Activated CD4-positive, alpha-beta memory T cell treated with anti-CD3 and anti-CD28 coated beads, Interleukin-2, amount 10 ng/mL, durations not matched to agents 7 days and 5 days (primary cell): ENCODE measurements around the gene MAPKAPK2. TPM values are rescaled to one million over a fixed set of nuclear protein-coding genes. Genes with fewer than 3 reads are reported as not detected.

Experiments used
- CTCF ChIA-PET: fragments of 350-600 bp; sonication (Branson Sonifier 250); formaldehyde crosslinking; loops from one replicate; lab custom pipeline; 2021; ENCODE audit warnings: antibody characterized with exemption, inconsistent platforms; lab: Charles Lee
- POLR2A ChIA-PET: fragments of 350-600 bp; sonication (Branson Sonifier 250); formaldehyde crosslinking; loops from one replicate; lab custom pipeline; 2021; ENCODE audit warnings: antibody characterized with exemption; lab: Charles Lee
- DNase-seq: peaks from one replicate; pipeline ENCODE4 v3.0.0-alpha.2; 2020
- H3K27ac Mint-ChIP-seq: one replicate; pipeline ENCODE4 v1.8.0; 2021; ENCODE audit warnings: mild to moderate bottlenecking, mixed read lengths
- H3K27me3 Mint-ChIP-seq: one replicate; pipeline ENCODE4 v1.8.0; 2021; ENCODE audit warnings: mixed read lengths
- H3K36me3 Mint-ChIP-seq: one replicate; pipeline ENCODE4 v1.8.0; 2021; ENCODE audit warnings: low read depth, mixed read lengths
- H3K4me1 Mint-ChIP-seq: one replicate; pipeline ENCODE4 v1.8.0; 2021; ENCODE audit warnings: mixed read lengths
- H3K4me3 Mint-ChIP-seq: one replicate; pipeline ENCODE4 v1.8.0; 2021; ENCODE audit warnings: mild to moderate bottlenecking, mixed read lengths
- H3K9me3 Mint-ChIP-seq: one replicate; pipeline ENCODE4 v1.8.0; 2021; ENCODE audit warnings: mixed read lengths
- total RNA-seq, 2 experiments: library from RNA; stranded (reverse); gene quantifications; one replicate each; pipeline ENCODE4 v1.2.3, GENCODE V29; 2021

The MAPKAPK2 gene
- total RNA-seq, 2 experiments from 2014 or later: 89.1 to 95.2 TPM

DNA sequence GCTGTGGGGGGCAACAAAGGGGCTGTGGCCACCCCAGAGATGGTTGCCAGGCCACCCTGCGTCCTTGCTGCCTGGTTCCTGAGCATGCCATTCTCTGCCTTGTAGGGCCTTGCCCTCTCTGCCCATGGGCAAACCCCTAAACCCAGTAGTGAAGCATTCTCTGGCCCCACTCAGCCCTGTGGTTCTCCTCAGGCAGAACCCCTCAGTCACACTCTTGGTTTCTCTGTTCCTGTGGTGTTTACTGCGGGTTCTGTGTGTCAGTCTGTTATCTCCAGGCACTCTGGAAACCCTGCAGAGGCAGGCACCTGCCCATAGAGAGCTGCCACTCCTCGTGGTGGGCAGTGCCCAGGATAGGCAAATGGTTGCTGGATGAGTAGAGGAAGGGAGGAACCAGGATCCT is 44.8 kb downstream of the MAPKAPK2 start:
- no peaks in the 10 kb centered on the region for H3K9me3 Mint-ChIP-seq
- H3K27ac Mint-ChIP-seq: no peak overlapping the region
- H3K36me3 Mint-ChIP-seq: peaks cover 43% of the 10 kb centered on the region
- H3K4me3 Mint-ChIP-seq: no peak overlapping the region
- POLR2A ChIA-PET: interaction anchor here (1.2 kb wide), 1 partner anchor 20 kb away, joined by 3 read pairs; no protein-coding TSS in a partner anchor
- H3K27me3 Mint-ChIP-seq: no peaks in the 10 kb centered on the region
- H3K4me1 Mint-ChIP-seq: peaks cover 56% of the 10 kb centered on the region
- CTCF ChIA-PET: interaction anchor here (1.1 to 11.1 kb wide), 2 partner anchors 77 to 179 kb away, joined by 3 to 276 read pairs; no protein-coding TSS in a partner anchor
- DNase-seq: no peak

DNA sequence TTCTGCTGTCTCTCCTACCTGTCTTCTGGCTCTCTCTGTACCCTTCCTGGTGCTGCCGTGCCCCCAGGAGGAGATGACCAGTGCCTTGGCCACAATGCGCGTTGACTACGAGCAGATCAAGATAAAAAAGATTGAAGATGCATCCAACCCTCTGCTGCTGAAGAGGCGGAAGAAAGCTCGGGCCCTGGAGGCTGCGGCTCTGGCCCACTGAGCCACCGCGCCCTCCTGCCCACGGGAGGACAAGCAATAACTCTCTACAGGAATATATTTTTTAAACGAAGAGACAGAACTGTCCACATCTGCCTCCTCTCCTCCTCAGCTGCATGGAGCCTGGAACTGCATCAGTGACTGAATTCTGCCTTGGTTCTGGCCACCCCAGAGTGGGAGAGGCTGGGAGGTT is 47.8 kb downstream of the MAPKAPK2 start:
- ChIA-PET POLR2A (no interaction called here), CTCF (interaction anchor here (1.6 to 11.1 kb wide), 4 partner anchors 10 to 180 kb away, joined by 4 to 276 read pairs (median 82); no protein-coding TSS in a partner anchor)
- no peaks in the 10 kb centered on the region for H3K9me3 Mint-ChIP-seq
- no peak for DNase-seq
- no peak overlapping the region for H3K4me3 Mint-ChIP-seq
- H3K36me3 Mint-ChIP-seq: peaks cover 57% of the 10 kb centered on the region
- H3K27ac Mint-ChIP-seq: no peak overlapping the region
- H3K4me1 Mint-ChIP-seq: peaks cover 62% of the 10 kb centered on the region
- H3K27me3 Mint-ChIP-seq: no peaks in the 10 kb centered on the region

DNA sequence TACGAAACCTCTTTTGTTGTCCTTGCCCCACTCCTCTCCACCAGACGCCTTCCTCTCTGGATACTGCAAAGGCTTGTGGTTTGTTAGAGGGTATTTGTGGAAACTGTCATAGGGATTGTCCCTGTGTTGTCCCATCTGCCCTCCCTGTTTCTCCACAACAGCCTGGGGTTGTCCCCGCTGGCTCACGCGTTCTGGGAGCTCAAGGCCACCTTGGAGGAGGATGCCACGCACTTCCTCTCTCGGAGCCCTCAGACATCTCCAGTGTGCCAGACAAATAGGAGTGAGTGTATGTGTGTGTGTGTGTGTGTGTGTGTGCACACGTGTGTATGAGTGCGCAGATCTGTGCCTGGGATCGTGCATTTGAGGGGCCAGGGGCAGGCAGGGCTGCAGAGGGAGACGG is 48.3 kb downstream of the MAPKAPK2 start:
- POLR2A ChIA-PET: interaction anchor here (4.2 kb wide), 1 partner anchor 71 kb away, joined by 30 read pairs; no protein-coding TSS in a partner anchor
- peaks cover 67% of the 10 kb centered on the region for H3K4me1 Mint-ChIP-seq
- no peaks in the 10 kb centered on the region for H3K27me3 Mint-ChIP-seq
- no peak for DNase-seq
- H3K4me3 Mint-ChIP-seq: no peak overlapping the region
- CTCF ChIA-PET: interaction anchor here (1.6 to 11.1 kb wide), 7 partner anchors 10 to 180 kb away, joined by 4 to 276 read pairs (median 13); no protein-coding TSS in a partner anchor
- peaks cover 59% of the 10 kb centered on the region for H3K36me3 Mint-ChIP-seq
- no peaks in the 10 kb centered on the region for H3K9me3 Mint-ChIP-seq
- peak overlapping the region; percentile 4 for H3K27ac Mint-ChIP-seq

DNA sequence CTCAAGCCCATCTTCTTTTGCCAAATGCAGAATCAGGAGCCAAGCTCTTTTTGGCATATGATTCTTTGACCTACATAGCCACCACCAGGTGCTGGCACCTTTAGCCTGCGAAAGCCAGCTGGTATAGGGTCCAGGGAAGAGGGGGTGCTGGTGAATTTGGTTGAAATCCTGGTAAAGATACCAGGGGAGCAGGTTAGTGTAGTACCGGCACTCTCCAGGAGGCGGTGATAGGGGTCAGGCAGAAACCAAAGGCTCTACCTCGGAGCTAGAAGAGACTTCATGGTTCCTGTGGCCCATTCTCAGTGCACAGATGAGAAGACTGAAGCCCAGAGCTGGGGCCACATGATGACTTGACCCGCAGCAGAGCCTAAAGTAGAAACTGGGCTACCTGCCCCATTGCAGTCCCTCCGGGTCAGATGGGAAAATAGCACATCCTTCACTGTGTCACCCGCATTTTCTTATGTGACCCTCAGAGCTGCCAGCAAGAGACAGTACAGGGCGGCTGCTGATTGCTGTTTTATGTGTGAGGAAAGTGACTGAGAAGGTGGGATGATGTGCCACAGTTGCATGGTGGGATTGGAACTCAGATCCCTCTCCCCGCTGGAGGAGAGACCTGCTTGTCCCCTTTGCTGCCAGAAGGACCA is 49.9 kb downstream of the MAPKAPK2 start:
- Mint-ChIP-seq H3K9me3 (no peaks in the 10 kb centered on the region), H3K36me3 (peaks cover 62% of the 10 kb centered on the region), H3K27ac (peak overlapping the region; percentile 34), H3K27me3 (no peaks in the 10 kb centered on the region), H3K4me1 (peaks cover 71% of the 10 kb centered on the region), H3K4me3 (no peak overlapping the region)
- peak; percentile 82 for DNase-seq
- CTCF ChIA-PET: interaction anchor here (0.6 to 11.1 kb wide), 48 partner anchors 9 to 486 kb away, joined by 3 to 276 read pairs (median 6); partner anchors contain the start of genes FCMR, IL10 and IL19
- POLR2A ChIA-PET: interaction anchor here (0.6 to 4.2 kb wide), 14 partner anchors 11 to 191 kb away, joined by 3 to 30 read pairs (median 6); partner anchors contain the start of genes FCMR and IL19

DNA sequence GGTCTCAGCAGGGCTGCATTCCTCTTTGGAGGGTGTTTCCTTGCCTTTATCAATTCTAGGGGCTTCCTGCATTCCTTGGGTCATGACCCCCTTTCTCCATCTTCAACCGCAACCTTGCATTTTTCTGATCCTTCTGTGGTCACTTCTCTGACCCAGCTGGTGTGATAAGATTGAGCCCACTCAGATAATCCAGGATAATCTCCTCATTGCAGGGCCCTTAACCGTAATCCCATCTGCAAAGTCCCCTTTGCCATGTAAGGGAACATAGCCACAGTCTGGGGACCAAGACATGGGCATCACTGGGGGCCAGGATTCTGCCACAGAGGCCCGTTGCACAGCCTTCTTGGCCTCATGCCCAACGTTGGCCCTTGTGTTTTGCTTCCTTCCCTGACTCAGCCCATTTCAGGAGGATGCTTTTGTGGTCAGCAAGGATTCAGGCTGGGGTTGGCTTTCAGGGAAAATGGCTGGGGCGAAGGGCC is 50.9 kb downstream of the MAPKAPK2 start:
- Mint-ChIP-seq H3K9me3 (no peaks in the 10 kb centered on the region), H3K4me1 (peaks cover 72% of the 10 kb centered on the region), H3K4me3 (no peak overlapping the region), H3K27ac (no peak overlapping the region), H3K36me3 (peaks cover 56% of the 10 kb centered on the region), H3K27me3 (no peaks in the 10 kb centered on the region)
- DNase-seq: no peak
- ChIA-PET CTCF (interaction anchor here (1.0 to 11.1 kb wide), 26 partner anchors 9 to 244 kb away, joined by 3 to 276 read pairs (median 7); partner anchors contain the start of genes FCMR, IL10 and IL19), POLR2A (interaction anchor here (0.9 to 4.2 kb wide), 11 partner anchors 22 to 186 kb away, joined by 3 to 30 read pairs (median 6); partner anchors contain the start of gene FCMR)

DNA sequence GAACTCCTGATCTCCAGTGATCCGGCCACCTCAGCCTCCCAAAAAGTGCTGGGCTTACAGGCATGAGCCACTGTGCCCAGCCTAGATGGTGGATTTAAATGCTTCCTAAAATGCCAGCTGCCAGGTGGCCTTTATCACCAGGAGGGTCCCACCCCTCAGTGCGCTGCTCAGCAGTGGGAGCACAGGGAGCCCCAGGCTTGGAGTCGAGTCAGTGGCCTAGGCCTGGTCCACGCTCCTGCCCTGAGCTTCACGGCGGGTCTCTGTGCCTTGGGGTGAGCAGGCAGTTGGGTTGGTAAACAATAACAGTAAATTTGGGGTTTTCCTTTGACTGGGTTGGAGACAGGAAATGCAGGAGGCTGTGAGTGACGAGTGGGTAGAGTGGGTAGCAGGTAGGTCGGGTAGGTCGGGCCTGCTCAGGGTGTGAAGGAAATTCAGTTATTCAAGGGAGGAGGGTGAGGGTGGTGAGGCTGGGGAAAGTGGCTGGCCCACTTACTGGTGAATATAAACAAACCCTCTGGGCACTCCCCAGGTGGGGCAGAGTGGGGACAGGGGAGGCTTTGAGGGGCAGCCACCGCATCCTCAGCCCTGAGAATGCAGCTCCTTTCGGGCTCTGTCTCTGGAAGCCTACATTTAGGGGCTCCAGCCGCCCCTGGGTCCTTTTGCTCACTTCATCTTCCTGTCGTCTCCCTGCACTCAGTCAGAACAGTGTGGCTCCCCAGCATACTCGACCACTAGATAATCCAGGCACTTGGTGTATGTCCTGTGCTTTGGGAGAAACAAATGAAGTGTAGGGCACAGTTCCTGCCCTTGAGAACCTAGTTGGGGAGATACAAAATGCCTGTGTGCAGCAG is 52.4 kb downstream of the MAPKAPK2 start:
- Mint-ChIP-seq H3K36me3 (peaks cover 46% of the 10 kb centered on the region), H3K27ac (peak overlapping the region; percentile 72), H3K4me1 (peaks cover 82% of the 10 kb centered on the region), H3K4me3 (peak overlapping the region; percentile 6), H3K9me3 (no peaks in the 10 kb centered on the region), H3K27me3 (no peaks in the 10 kb centered on the region)
- ChIA-PET CTCF (interaction anchor here (0.6 to 11.1 kb wide), 14 partner anchors 11 to 763 kb away, joined by 3 to 276 read pairs (median 4); no protein-coding TSS in a partner anchor), POLR2A (interaction anchor here (0.8 to 4.2 kb wide), 14 partner anchors 10 to 175 kb away, joined by 3 to 30 read pairs (median 4); no protein-coding TSS in a partner anchor)
- DNase-seq: peak; percentile 63

DNA sequence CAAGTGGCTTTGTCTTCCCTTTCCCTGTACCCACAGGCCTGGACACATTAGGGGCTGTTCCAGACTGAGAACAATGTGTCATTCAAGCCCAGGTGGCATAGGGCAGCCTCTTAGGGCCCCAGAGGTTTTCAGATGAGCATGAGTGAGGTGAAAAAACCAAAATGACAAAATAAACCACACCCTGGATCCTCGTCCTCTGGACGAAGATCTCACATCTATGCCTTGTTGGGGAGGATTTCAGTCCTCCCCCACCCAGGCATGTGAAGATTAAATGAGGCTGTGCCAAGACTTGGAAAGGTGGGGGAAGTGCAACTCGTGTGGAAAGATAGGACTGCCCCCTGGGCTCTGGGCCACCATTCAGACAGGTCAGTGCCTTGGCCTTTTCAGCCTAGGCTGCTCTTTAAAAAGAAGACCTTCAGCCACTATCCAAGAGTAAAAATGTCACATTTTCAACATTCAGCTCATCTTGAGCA is 53.1 kb downstream of the MAPKAPK2 start:
- ChIA-PET POLR2A (interaction anchor here (0.8 to 2.1 kb wide), 9 partner anchors 11 to 71 kb away, joined by 3 to 6 read pairs (median 3); partner anchors contain the start of gene IL10), CTCF (interaction anchor here (0.8 to 11.1 kb wide), 9 partner anchors 12 to 244 kb away, joined by 3 to 276 read pairs (median 5); no protein-coding TSS in a partner anchor)
- DNase-seq: peak; percentile 68
- H3K27me3 Mint-ChIP-seq: no peaks in the 10 kb centered on the region
- H3K4me3 Mint-ChIP-seq: peak overlapping the region; percentile 6
- peaks cover 39% of the 10 kb centered on the region for H3K36me3 Mint-ChIP-seq
- H3K27ac Mint-ChIP-seq: peak overlapping the region; percentile 72
- H3K4me1 Mint-ChIP-seq: peaks cover 87% of the 10 kb centered on the region
- H3K9me3 Mint-ChIP-seq: no peaks in the 10 kb centered on the region

DNA sequence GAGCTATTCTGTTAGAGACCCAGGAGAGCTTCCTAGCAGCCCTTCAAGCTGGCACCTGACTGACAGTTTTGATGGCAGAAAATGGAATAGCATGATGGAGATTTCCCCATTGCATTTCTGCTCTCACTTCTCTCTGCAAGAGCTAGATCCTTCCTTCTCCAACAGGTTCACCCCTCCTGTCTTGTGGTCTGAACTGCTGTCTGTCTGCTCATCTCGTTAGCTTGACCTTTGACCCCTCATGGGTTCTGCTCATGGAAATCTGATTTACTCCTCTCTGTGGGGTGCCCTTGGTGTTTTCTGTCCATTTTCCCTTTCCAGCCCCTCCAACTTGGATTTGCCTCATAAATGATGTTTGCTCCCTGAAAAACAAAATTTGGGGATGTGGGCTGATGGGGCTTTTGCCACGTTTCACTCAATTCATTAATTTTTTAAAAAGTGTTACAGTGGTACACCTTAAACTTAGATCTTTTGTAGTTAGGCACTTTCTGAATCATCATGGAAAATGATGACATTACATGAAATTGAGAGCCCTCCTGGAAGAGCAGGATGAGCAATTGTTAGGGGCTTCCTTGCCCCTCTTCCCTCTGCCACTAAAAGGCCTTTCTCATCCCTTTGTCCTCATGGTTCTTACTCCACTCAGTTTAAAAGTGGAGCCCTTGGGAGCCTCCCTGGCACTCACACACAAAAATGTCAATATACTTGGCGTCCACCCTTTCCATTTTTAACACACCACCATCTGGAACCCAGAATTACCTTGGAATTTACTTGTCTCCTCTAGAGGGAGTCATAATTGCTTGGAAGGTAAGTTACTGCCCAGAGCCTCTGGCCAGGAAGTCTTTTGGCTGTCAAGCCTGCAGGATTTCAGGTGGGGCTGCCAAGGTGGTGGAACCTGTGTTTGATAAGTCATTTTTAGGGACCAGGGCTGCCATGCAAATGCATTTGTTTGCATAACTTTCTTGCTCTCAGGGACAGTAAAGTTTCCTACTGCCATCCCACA is 54.0 kb downstream of the MAPKAPK2 start:
- peaks cover 95% of the 10 kb centered on the region for H3K4me1 Mint-ChIP-seq
- H3K27ac Mint-ChIP-seq: peak overlapping the region; percentile 72
- ChIA-PET CTCF (interaction anchor here (0.8 to 11.1 kb wide), 15 partner anchors 12 to 243 kb away, joined by 3 to 276 read pairs (median 5); no protein-coding TSS in a partner anchor), POLR2A (interaction anchor here (0.8 to 2.1 kb wide), 17 partner anchors 10 to 70 kb away, joined by 3 to 13 read pairs (median 4); partner anchors contain the start of genes IL10 and IL19)
- peaks cover 32% of the 10 kb centered on the region for H3K36me3 Mint-ChIP-seq
- no peaks in the 10 kb centered on the region for H3K9me3 Mint-ChIP-seq
- no peak for DNase-seq
- H3K27me3 Mint-ChIP-seq: no peaks in the 10 kb centered on the region
- H3K4me3 Mint-ChIP-seq: no peak overlapping the region

DNA sequence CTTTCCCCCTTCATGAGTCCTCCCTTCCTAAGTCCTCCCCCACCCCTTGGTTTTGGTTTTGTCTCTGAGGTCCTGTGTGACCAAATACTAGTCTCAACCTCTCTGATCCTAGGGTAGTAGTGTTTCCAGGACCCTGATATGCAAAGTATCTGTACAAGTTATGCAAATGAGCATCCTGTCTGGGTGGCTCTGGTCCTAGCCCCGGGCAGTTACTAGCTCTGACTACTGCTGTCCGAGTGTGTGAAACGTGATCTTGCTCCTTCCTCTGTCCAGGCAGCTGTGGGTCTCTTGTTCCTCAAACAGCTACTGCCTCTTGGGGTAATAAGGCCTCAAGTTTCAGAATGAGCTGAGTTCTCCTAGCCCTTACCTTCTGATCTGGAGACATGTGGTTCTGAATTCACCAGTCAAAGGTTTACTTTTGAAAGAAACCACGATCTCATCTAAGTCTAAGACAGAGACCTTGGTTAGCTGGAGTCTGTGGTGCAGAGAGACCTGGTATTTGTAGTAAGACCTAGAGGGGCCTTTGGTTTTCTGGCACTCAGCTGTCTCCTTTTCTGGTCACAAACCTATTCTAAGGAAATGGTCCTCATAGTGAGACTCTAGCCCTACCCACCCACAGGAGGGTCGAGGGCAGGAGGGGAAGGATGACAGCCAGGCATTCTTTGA is 54.8 kb downstream of the MAPKAPK2 start:
- Mint-ChIP-seq H3K27me3 (peaks cover 2% of the 10 kb centered on the region), H3K36me3 (peaks cover 29% of the 10 kb centered on the region), H3K9me3 (no peaks in the 10 kb centered on the region), H3K4me3 (no peak overlapping the region), H3K4me1 (peaks cover 95% of the 10 kb centered on the region), H3K27ac (peak overlapping the region; percentile 72)
- CTCF ChIA-PET: interaction anchor here (0.8 to 5.2 kb wide), 12 partner anchors 27 to 179 kb away, joined by 3 to 33 read pairs (median 4); no protein-coding TSS in a partner anchor
- peak; percentile 44 for DNase-seq
- POLR2A ChIA-PET: interaction anchor here (0.6 to 1.5 kb wide), 15 partner anchors 17 to 170 kb away, joined by 3 to 13 read pairs (median 4); partner anchors contain the start of gene IL19

DNA sequence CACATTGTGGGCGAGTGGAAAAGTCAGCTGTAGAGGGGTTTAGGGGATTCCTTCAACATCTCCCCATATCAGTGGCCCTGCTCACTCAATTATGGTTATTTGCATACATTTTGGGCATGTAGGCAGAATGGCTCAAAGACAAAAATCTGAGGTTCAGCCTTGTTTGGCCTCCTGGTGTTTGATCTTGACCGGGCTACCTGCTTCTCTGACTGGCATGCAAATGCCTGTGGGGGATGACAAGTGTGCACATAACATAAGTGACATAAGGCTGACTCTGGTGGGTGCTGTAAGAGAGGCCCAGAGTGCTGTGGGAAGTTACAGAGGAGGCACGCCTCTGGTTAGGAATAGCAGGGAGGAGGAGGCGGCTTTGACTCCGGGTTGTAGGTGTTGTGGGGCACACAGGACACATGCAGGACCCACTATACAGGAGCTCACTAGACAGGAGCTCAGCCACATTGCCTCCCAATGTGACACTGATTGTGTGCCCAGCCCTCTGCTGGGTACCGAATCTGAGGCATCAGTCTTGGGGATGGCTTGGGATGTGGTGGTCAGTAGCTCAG is 56.5 kb downstream of the MAPKAPK2 start:
- no peaks in the 10 kb centered on the region for H3K9me3 Mint-ChIP-seq
- CTCF ChIA-PET: interaction anchor here (0.7 to 5.2 kb wide), 8 partner anchors 11 to 171 kb away, joined by 3 to 33 read pairs (median 5); no protein-coding TSS in a partner anchor
- peaks cover 4% of the 10 kb centered on the region for H3K27me3 Mint-ChIP-seq
- DNase-seq: no peak
- H3K4me1 Mint-ChIP-seq: peaks cover 91% of the 10 kb centered on the region
- no peak overlapping the region for H3K27ac Mint-ChIP-seq
- H3K4me3 Mint-ChIP-seq: no peak overlapping the region
- POLR2A ChIA-PET: interaction anchor here (0.7 to 1.0 kb wide), 3 partner anchors 15 to 68 kb away, joined by 3 to 4 read pairs (median 3); partner anchors contain the start of gene IL19
- peaks cover 18% of the 10 kb centered on the region for H3K36me3 Mint-ChIP-seq
